NB4 (cell line): Measurements from ENCODE around the gene TMEM213.

Experiments
- MYC ChIP-seq: IDR thresholded peaks from 2 replicates; pipeline ENCODE4 v1.6.1; 2011; ENCODE audit warnings: low read depth, low read length
- POLR2A ChIP-seq: IDR thresholded peaks from 2 replicates; pipeline ENCODE4 v1.6.1; 2011; ENCODE audit warnings: mild to moderate bottlenecking; ENCODE audit not compliant: insufficient read length; ENCODE audit errors: extremely low read depth
- TF ChIP-seq, protein P1 (sequence below): IDR thresholded peaks from one replicate; pipeline ENCODE4 v1.5.1; 2012; ENCODE audit warnings: low read depth, low read length
- TF ChIP-seq, protein P2 (sequence below): IDR thresholded peaks from 2 replicates; pipeline ENCODE4 v1.6.1; 2011; ENCODE audit warnings: low read depth, low read length

DNA sequence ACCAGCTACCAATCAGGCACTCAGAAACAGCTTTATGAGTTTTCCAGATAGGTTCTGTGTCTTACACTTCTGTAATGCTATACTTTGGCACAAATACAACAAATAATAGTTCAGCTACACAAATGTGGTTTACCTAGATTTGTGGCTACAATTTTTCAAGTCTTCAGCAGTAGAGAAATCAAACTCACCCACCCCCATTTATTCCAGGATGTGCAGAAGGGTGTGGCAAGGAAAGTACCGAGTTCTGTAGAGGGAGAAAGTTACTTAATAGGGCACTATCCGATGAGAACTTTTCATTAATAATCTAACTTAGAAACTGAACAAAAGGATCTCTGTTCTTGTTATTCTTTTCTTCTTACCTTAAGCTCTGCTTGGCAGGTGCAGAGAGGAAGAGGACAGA is 30.5 kb downstream of the TMEM213 start:
- TF ChIP-seq POLR2A = no peak
- TF ChIP-seq, protein P1, sequence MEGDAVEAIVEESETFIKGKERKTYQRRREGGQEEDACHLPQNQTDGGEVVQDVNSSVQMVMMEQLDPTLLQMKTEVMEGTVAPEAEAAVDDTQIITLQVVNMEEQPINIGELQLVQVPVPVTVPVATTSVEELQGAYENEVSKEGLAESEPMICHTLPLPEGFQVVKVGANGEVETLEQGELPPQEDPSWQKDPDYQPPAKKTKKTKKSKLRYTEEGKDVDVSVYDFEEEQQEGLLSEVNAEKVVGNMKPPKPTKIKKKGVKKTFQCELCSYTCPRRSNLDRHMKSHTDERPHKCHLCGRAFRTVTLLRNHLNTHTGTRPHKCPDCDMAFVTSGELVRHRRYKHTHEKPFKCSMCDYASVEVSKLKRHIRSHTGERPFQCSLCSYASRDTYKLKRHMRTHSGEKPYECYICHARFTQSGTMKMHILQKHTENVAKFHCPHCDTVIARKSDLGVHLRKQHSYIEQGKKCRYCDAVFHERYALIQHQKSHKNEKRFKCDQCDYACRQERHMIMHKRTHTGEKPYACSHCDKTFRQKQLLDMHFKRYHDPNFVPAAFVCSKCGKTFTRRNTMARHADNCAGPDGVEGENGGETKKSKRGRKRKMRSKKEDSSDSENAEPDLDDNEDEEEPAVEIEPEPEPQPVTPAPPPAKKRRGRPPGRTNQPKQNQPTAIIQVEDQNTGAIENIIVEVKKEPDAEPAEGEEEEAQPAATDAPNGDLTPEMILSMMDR = no peak
- TF ChIP-seq MYC = no peak
- TF ChIP-seq, protein P2, sequence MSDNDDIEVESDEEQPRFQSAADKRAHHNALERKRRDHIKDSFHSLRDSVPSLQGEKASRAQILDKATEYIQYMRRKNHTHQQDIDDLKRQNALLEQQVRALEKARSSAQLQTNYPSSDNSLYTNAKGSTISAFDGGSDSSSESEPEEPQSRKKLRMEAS = no peak
